ENCODE measurements around the gene EPS8L3. TPM values are rescaled to one million over a fixed set of nuclear protein-coding genes. Genes with fewer than 3 reads are reported as not detected.

The EPS8L3 gene
- total RNA-seq, 1 experiment from 2014 or later, result not detected

GRCh38 chr1:109783436-109783835, 19.7 kb upstream of the EPS8L3 start:
- POLR2A ChIA-PET (ENCODE audit: low non-redundant PET), result no interaction called here
- H3K4me1 ChIP-seq (ENCODE audit: insufficient read depth, low read length, poor library complexity, severe bottlenecking), result no peaks in the 10 kb centered on the region
- H3K4me3 ChIP-seq (ENCODE audit: low read depth, low read length, poor library complexity, severe bottlenecking), result no peak overlapping the region
- intact Hi-C loops (cut with micrococcal nuclease; ENCODE audit: unreplicated experiment), result no loop called here
- no TSS peak for BruUV-seq (replicated peaks)
- no peak for TF ChIP-seq EZH2 (IDR thresholded peaks at IDR 0.05; ENCODE audit: borderline replicate concordance, low read depth, low read length, poor library complexity, severe bottlenecking)
- TF ChIP-seq CTCF (conservative IDR thresholded peaks at IDR 0.05; ENCODE audit: low read depth, low read length), result no peak
- CTCF ChIA-PET, result no interaction called here
- no peak for DNase-seq (ENCODE audit: low spot score)
- no peaks in the 10 kb centered on the region for H3K9me3 ChIP-seq (ENCODE audit: low read depth, low read length, poor library complexity, severe bottlenecking)
- H3K27me3 ChIP-seq (replicated peaks; ENCODE audit: insufficient read depth, low read depth, low read length, poor library complexity), result no peaks in the 10 kb centered on the region
- no peaks in the 10 kb centered on the region for H3K36me3 ChIP-seq (ENCODE audit: insufficient read depth, low read length, poor library complexity, severe bottlenecking)
- H3K27ac ChIP-seq (ENCODE audit: low read depth, low read length, poor library complexity, severe bottlenecking), result no peak overlapping the region

GRCh38 chr1:109782927-109783326, 19.2 kb upstream of the EPS8L3 start:
- TF ChIP-seq CTCF (conservative IDR thresholded peaks at IDR 0.05; ENCODE audit: low read depth, low read length) (no peak), EZH2 (IDR thresholded peaks at IDR 0.05; ENCODE audit: borderline replicate concordance, low read depth, low read length, poor library complexity, severe bottlenecking) (no peak)
- H3K9me3 ChIP-seq (ENCODE audit: low read depth, low read length, poor library complexity, severe bottlenecking), result no peaks in the 10 kb centered on the region
- no peak for DNase-seq (ENCODE audit: low spot score)
- no peak overlapping the region for H3K4me3 ChIP-seq (ENCODE audit: low read depth, low read length, poor library complexity, severe bottlenecking)
- H3K4me1 ChIP-seq (ENCODE audit: insufficient read depth, low read length, poor library complexity, severe bottlenecking), result no peaks in the 10 kb centered on the region
- intact Hi-C loops (cut with micrococcal nuclease; ENCODE audit: unreplicated experiment), result no loop called here
- no peaks in the 10 kb centered on the region for H3K27me3 ChIP-seq (replicated peaks; ENCODE audit: insufficient read depth, low read depth, low read length, poor library complexity)
- no peak overlapping the region for H3K27ac ChIP-seq (ENCODE audit: low read depth, low read length, poor library complexity, severe bottlenecking)
- BruUV-seq (replicated peaks), result no TSS peak
- H3K36me3 ChIP-seq (ENCODE audit: insufficient read depth, low read length, poor library complexity, severe bottlenecking), result no peaks in the 10 kb centered on the region
- POLR2A ChIA-PET (ENCODE audit: low non-redundant PET), result no interaction called here
- CTCF ChIA-PET, result no interaction called here

- DNase-seq (ENCODE audit: low spot score), result no peak
- Histone ChIP-seq H3K4me1 (ENCODE audit: insufficient read depth, low read length, poor library complexity, severe bottlenecking) (no peaks in the 10 kb centered on the region), H3K27me3 (replicated peaks; ENCODE audit: insufficient read depth, low read depth, low read length, poor library complexity) (no peaks in the 10 kb centered on the region), H3K4me3 (ENCODE audit: low read depth, low read length, poor library complexity, severe bottlenecking) (no peak overlapping the region), H3K27ac (ENCODE audit: low read depth, low read length, poor library complexity, severe bottlenecking) (no peak overlapping the region), H3K36me3 (ENCODE audit: insufficient read depth, low read length, poor library complexity, severe bottlenecking) (no peaks in the 10 kb centered on the region), H3K9me3 (ENCODE audit: low read depth, low read length, poor library complexity, severe bottlenecking) (no peaks in the 10 kb centered on the region)
- no TSS peak for BruUV-seq (replicated peaks)
- intact Hi-C loops (cut with micrococcal nuclease; ENCODE audit: unreplicated experiment), result no loop called here
- ChIA-PET CTCF (no interaction called here), POLR2A (ENCODE audit: low non-redundant PET) (no interaction called here)
- TF ChIP-seq EZH2 (IDR thresholded peaks at IDR 0.05; ENCODE audit: borderline replicate concordance, low read depth, low read length, poor library complexity, severe bottlenecking), result no peak
- no peak for TF ChIP-seq CTCF (conservative IDR thresholded peaks at IDR 0.05; ENCODE audit: low read depth, low read length)
These were observed 18.8 kb upstream of the EPS8L3 start for GRCh38 chr1:109782514-109782913.

All from A673 (cell line).